ENCODE results near the gene NDUFAF2. TPM values are rescaled to one million over a fixed set of nuclear protein-coding genes. Genes with fewer than 3 reads are reported as not detected.
"Not testable (repeated sequence)": the region's sequence is repeated elsewhere in the genome, so short reads cannot be mapped to it uniquely, and the experiment has no call there.

The NDUFAF2 gene
- total RNA-seq, 1 experiment from 2014 or later: 60.8 TPM

DNA sequence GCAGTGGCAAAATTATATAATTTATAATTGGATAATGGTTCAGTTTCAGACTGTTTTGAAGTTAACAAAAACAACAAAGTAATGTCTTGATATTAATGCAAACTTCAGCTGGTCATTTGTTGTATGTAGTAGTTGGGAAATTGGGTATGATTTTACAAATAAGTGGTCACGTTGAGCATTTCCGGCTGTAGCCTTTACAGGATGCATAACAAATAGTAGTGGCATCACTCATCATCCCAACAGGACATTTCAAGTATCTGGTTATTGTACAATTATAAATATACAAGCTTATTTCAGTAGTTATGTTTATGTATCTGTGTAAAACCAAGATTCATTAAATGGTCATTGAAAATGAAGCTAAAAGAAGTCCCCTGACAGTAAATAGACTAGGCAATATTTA, 144.3 kb downstream of the NDUFAF2 start:
- no TSS peak for BruUV-seq (replicated peaks)
- H3K4me1 Mint-ChIP-seq (ENCODE audit: low read depth, unreplicated experiment): peaks cover 5% of the 10 kb centered on the region
- CTCF ChIA-PET: no interaction called here

DNA sequence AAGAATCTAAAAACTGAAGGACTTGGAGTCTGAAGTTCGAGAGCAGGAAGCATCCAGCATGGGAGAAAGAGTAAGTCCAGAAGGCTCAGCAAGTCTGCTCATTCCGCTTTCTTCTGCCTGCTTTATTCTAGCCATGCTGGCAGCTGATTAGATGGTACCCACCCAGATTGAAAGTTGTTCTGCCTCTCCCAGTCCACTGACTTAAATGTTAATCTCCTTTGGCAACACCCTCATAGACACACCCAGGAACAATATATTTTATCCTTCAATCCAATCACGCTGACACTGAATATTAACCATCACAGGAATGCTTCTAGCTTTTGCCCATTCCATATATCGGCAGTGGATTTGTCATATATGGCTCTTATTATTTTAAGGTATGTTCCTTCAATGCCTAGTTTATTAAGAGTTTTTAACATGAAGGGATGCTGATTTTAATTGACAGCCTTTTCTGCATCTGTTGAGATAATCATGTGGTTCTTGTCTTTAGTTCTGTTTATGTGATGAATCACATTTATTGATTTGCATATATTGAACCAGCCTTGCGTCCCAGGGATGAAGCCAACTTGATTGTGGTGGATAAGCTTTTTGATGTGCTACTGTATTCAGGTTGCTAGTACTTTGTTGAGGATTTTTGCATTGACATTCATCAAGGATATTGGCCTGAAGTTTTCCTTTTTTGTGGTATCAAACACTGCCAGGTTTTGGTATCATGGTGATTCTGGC, 148.2 kb downstream of the NDUFAF2 start:
- H3K9me3 Mint-ChIP-seq (ENCODE audit: unreplicated experiment): peaks cover 12% of the 10 kb centered on the region
- H3K4me3 Mint-ChIP-seq (ENCODE audit: unreplicated experiment); H3K36me3 Mint-ChIP-seq (ENCODE audit: insufficient read depth, unreplicated experiment); H3K27ac Mint-ChIP-seq (ENCODE audit: unreplicated experiment); H3K4me1 Mint-ChIP-seq (ENCODE audit: low read depth, unreplicated experiment); CTCF ChIA-PET; H3K9me3 ChIP-seq; H3K4me3 ChIP-seq (ENCODE audit: low read depth, low read length); H3K36me3 ChIP-seq (ENCODE audit: control insufficient read depth, insufficient read depth, low read length); intact Hi-C loops (cut with micrococcal nuclease; ENCODE audit: unreplicated experiment); POLR2A ChIA-PET; H3K27me3 ChIP-seq (replicated peaks; ENCODE audit: control insufficient read depth, insufficient read depth, low read length); H3K27me3 Mint-ChIP-seq (ENCODE audit: insufficient read depth, unreplicated experiment); DNase-seq; BruUV-seq (replicated peaks); H3K4me1 ChIP-seq: not testable (repeated sequence)

More for the DNA sequence above, 144.3 kb downstream of the NDUFAF2 start:
- Histone ChIP-seq H3K4me3 (ENCODE audit: low read depth, low read length) (no peak overlapping the region), H3K4me1 (no peaks in the 10 kb centered on the region), H3K36me3 (ENCODE audit: control insufficient read depth, insufficient read depth, low read length) (no peaks in the 10 kb centered on the region), H3K9me3 (no peaks in the 10 kb centered on the region; the same call in 1 of the 2 replicates), H3K27me3 (replicated peaks; ENCODE audit: control insufficient read depth, insufficient read depth, low read length) (no peaks in the 10 kb centered on the region)
- peaks cover 12% of the 10 kb centered on the region for H3K9me3 Mint-ChIP-seq (ENCODE audit: unreplicated experiment)
- no peak for DNase-seq
- POLR2A ChIA-PET: no interaction called here
- H3K36me3 Mint-ChIP-seq (ENCODE audit: insufficient read depth, unreplicated experiment): no peaks in the 10 kb centered on the region
- H3K4me3 Mint-ChIP-seq (ENCODE audit: unreplicated experiment): no peak overlapping the region
- no peaks in the 10 kb centered on the region for H3K27me3 Mint-ChIP-seq (ENCODE audit: insufficient read depth, unreplicated experiment)
- intact Hi-C loops (cut with micrococcal nuclease; ENCODE audit: unreplicated experiment): no loop called here
- TF ChIP-seq, protein P1, sequence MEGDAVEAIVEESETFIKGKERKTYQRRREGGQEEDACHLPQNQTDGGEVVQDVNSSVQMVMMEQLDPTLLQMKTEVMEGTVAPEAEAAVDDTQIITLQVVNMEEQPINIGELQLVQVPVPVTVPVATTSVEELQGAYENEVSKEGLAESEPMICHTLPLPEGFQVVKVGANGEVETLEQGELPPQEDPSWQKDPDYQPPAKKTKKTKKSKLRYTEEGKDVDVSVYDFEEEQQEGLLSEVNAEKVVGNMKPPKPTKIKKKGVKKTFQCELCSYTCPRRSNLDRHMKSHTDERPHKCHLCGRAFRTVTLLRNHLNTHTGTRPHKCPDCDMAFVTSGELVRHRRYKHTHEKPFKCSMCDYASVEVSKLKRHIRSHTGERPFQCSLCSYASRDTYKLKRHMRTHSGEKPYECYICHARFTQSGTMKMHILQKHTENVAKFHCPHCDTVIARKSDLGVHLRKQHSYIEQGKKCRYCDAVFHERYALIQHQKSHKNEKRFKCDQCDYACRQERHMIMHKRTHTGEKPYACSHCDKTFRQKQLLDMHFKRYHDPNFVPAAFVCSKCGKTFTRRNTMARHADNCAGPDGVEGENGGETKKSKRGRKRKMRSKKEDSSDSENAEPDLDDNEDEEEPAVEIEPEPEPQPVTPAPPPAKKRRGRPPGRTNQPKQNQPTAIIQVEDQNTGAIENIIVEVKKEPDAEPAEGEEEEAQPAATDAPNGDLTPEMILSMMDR (IDR thresholded peaks at IDR 0.05; ENCODE audit: insufficient read depth in 1 of 2, low read depth in 1 of 2, low read length in 1 of 2, severe bottlenecking in 1 of 2, unreplicated experiment in 1 of 2): no peak
- no peak overlapping the region for H3K27ac Mint-ChIP-seq (ENCODE audit: unreplicated experiment)

DNA sequence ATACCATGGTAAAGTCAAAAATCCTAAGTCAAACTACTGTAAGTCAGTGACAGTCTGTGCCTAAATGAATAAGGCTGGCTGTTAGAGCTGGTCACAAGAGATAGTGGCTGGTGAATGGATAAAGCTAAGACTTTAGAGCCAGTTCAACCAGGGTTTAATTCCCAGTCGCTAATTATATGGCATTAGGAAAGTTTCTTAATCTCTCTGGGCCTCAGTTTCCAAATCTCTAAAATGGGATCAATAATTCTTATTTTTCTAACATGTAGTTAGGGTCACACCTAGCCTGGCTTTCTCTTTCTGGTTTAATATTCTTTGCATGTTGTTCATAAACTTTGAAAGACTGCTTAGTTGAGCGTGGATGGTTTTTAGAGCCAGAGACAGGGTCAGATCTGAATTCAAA, 152.5 kb downstream of the NDUFAF2 start:
- Mint-ChIP-seq H3K4me3 (ENCODE audit: unreplicated experiment) (no peak overlapping the region), H3K27ac (ENCODE audit: unreplicated experiment) (no peak overlapping the region), H3K36me3 (ENCODE audit: insufficient read depth, unreplicated experiment) (peaks cover 11% of the 10 kb centered on the region), H3K9me3 (ENCODE audit: unreplicated experiment) (peaks cover 7% of the 10 kb centered on the region), H3K27me3 (ENCODE audit: insufficient read depth, unreplicated experiment) (no peaks in the 10 kb centered on the region), H3K4me1 (ENCODE audit: low read depth, unreplicated experiment) (peaks cover 7% of the 10 kb centered on the region)
- Histone ChIP-seq H3K4me1 (no peaks in the 10 kb centered on the region), H3K27me3 (replicated peaks; ENCODE audit: control insufficient read depth, insufficient read depth, low read length) (no peaks in the 10 kb centered on the region), H3K4me3 (ENCODE audit: low read depth, low read length) (no peak overlapping the region), H3K36me3 (ENCODE audit: control insufficient read depth, insufficient read depth, low read length) (no peaks in the 10 kb centered on the region; the same call in 1 of the 2 replicates), H3K9me3 (no peaks in the 10 kb centered on the region)
- intact Hi-C loops (cut with micrococcal nuclease; ENCODE audit: unreplicated experiment): no loop called here
- TF ChIP-seq, protein P1 (IDR thresholded peaks at IDR 0.05; ENCODE audit: insufficient read depth in 1 of 2, low read depth in 1 of 2, low read length in 1 of 2, severe bottlenecking in 1 of 2, unreplicated experiment in 1 of 2): no peak
- no peak for DNase-seq
- ChIA-PET POLR2A (no interaction called here), CTCF (no interaction called here)
- BruUV-seq (replicated peaks): no TSS peak

Data from Caco-2 (cell line).